Astrocyte (in vitro differentiated cells and primary cell): Measurements from ENCODE around the gene MATN3.

Source experiments
- CTCF ChIP-seq: IDR thresholded peaks from 2 replicates; pipeline ENCODE4 v1.5.1; 2011; ENCODE audit warnings: low read depth, mild to moderate bottlenecking, inconsistent platforms, low read length, moderate library complexity; ENCODE audit not compliant: insufficient read depth
- EZH2 ChIP-seq: IDR thresholded peaks from 2 replicates; pipeline ENCODE4 v1.6.1; 2012; ENCODE audit warnings: mild to moderate bottlenecking, low read length, inconsistent platforms; ENCODE audit not compliant: insufficient read depth

DNA sequence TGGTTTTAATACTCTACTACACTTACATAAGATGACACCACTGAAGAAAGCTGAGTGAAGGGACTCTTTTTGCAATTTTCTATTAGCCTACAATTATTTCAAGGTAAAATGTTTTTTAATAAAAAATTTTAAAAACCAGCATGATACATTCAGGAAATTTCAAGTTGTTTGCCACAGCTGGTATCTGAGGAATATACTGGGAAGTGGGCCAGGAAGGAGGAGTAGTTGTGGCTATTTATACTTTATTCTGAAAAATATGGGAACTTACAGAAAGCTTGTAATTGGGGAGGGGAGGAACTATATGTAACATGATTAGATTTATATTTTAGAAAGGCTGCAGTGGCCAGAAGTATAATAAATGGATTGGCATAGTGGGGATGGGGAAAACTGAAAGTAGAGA, 63.4 kb downstream of the MATN3 start:
- TF ChIP-seq CTCF (no peak), EZH2 (no peak)
